GM12892 (cell line): ENCODE data around the gene SNAPIN.

Experiments
- POLR2A ChIP-seq: IDR thresholded peaks from 2 replicates; pipeline ENCODE4 v1.6.1; 2011; ENCODE audit warnings: low read depth, low read length, control low read depth
- POLR2AphosphoS5 ChIP-seq: IDR thresholded peaks from 2 replicates; pipeline ENCODE4 v1.6.1; 2011; ENCODE audit warnings: low read depth, low read length, control low read depth
- TAF1 ChIP-seq: IDR thresholded peaks from 2 replicates; pipeline ENCODE4 v1.6.1; 2011; ENCODE audit warnings: low read depth, mild to moderate bottlenecking, control low read depth, low read length, borderline replicate concordance

- no peak for TF ChIP-seq POLR2A
- TF ChIP-seq POLR2AphosphoS5, result no peak
- no peak for TF ChIP-seq TAF1
Observed at GRCh38 chr1:153696741-153697140, 38.2 kb downstream of the SNAPIN start.
